Caco-2 (cell line): Measurements from ENCODE around the gene KIAA0753. TPM values are rescaled to one million over a fixed set of nuclear protein-coding genes. Genes with fewer than 3 reads are reported as not detected.

ENCODE experiments used
- BruUV-seq: library from RNA; stranded (reverse); fragments of 400-500 nt; replicated peaks from 2 replicates; lab custom pipeline; 2021; lab: Mats Ljungman, UMichigan
- CTCF ChIA-PET: fragments of 300-600 bp; sonication (Branson Sonifier 250); formaldehyde crosslinking; loops from one replicate; lab custom pipeline; 2022; ENCODE audit warnings: antibody characterized with exemption; lab: Charles Lee
- POLR2A ChIA-PET: fragments of 300-600 bp; sonication (Branson Sonifier 250); formaldehyde crosslinking; loops from one replicate; lab custom pipeline; 2022; ENCODE audit warnings: antibody characterized with exemption; lab: Charles Lee
- DNase-seq, 2 experiments: peaks; one replicate each; pipeline versions ENCODE4 v3.0.0 to v3.0.0-alpha.2; 2020 to 2022
- H3K27me3 ChIP-seq: replicated peaks from 2 replicates; pipeline ENCODE4 v1.6.0; 2011; ENCODE audit warnings: low read length; ENCODE audit not compliant: control insufficient read depth, insufficient read depth
- H3K36me3 ChIP-seq: 2 replicates; pipeline ENCODE4 v1.5.1; 2011; ENCODE audit warnings: low read length; ENCODE audit not compliant: control insufficient read depth, insufficient read depth
- H3K4me1 ChIP-seq: fragments of 250-450 bp; sonication (Bioruptor Pico); 2 replicates; pipeline ENCODE4 v1.5.1; 2020; ENCODE audit warnings: mild to moderate bottlenecking
- H3K4me3 ChIP-seq: 2 replicates; pipeline ENCODE4 v1.5.1; 2011; ENCODE audit warnings: low read depth, mild to moderate bottlenecking, control low read depth, low read length
- H3K9me3 ChIP-seq: fragments of 250-450 bp; sonication (Bioruptor Pico); 2 replicates; pipeline ENCODE4 v1.5.1; 2020; ENCODE audit warnings: mild to moderate bottlenecking, moderate library complexity
- H3K27ac Mint-ChIP-seq: one replicate; pipeline ENCODE4 v1.8.0; 2022; ENCODE audit warnings: mixed read lengths; ENCODE audit not compliant: unreplicated experiment
- H3K27me3 Mint-ChIP-seq: one replicate; pipeline ENCODE4 v1.8.0; 2022; ENCODE audit warnings: mixed read lengths; ENCODE audit not compliant: insufficient read depth, unreplicated experiment
- H3K36me3 Mint-ChIP-seq: one replicate; pipeline ENCODE4 v1.8.0; 2022; ENCODE audit warnings: mild to moderate bottlenecking, mixed read lengths; ENCODE audit not compliant: insufficient read depth, unreplicated experiment
- H3K4me1 Mint-ChIP-seq: one replicate; pipeline ENCODE4 v1.8.0; 2022; ENCODE audit warnings: low read depth, mixed read lengths; ENCODE audit not compliant: unreplicated experiment
- H3K4me3 Mint-ChIP-seq: one replicate; pipeline ENCODE4 v1.8.0; 2022; ENCODE audit warnings: mild to moderate bottlenecking, moderate library complexity, mixed read lengths; ENCODE audit not compliant: unreplicated experiment
- H3K9me3 Mint-ChIP-seq: one replicate; pipeline ENCODE4 v1.8.0; 2022; ENCODE audit warnings: mixed read lengths; ENCODE audit not compliant: unreplicated experiment
- CTCF ChIP-seq, 2 experiments: fragments of 200-600 bp in 1 of 2; IDR thresholded peaks; 1 replicate in 1 of 2; 2 replicates in 1 of 2; pipeline versions ENCODE4 v1.5.1 to v1.8.0; 2011 to 2022; ENCODE audit warnings: antibody characterized with exemption in 1 of 2, control low read depth in 1 of 2, inconsistent platforms in 1 of 2, low read depth in 1 of 2, low read length in 1 of 2, mild to moderate bottlenecking in 1 of 2, moderate library complexity in 1 of 2; ENCODE audit not compliant: insufficient read depth in 1 of 2, severe bottlenecking in 1 of 2, unreplicated experiment in 1 of 2
- intact Hi-C: fragments of 100-400 bp; cut with micrococcal nuclease; formaldehyde crosslinking; loops from one replicate; pipeline ENCODE4 v1.10.0; 2022; ENCODE audit not compliant: unreplicated experiment
- total RNA-seq: library from RNA; stranded (reverse); gene quantifications from 2 replicates; pipeline ENCODE4 v1.2.3, GENCODE V29; 2022

Gene KIAA0753
- total RNA-seq, 1 experiment from 2014 or later: 7.7 TPM

DNA sequence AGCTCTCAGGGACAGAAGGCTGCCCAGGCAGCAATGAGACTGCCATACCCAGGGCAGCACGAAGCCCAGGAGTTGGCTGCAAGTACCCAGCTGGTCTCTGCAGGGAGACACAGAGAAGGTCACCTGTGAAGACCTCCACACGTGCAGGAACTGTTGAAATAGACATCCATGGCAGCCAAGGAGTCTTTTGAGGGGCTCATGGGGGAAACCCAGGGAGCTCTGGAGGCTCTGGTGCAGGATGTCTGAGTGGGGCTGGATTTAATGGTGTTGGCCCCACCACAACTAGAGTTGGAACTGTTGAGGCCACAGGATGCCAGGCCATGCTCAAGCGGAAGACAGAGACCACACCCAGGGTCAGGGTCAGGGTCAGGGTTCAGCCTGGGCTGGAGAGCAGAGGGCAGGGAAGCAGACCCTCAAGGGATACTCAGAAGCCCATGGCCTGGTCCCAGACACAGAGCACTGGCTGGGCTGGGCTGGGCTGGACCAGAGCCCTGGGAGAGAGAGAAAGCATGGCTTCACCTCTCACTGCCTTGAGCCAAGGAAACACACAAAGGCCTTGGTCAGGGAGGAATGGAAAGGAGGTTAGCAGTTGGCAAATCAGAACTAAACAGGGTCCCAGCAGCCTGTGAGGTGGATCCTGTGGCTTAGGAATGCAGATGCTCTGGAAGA is 105.5 kb downstream of the KIAA0753 start:
- no peaks in the 10 kb centered on the region for H3K4me1 Mint-ChIP-seq
- no peaks in the 10 kb centered on the region for H3K36me3 Mint-ChIP-seq
- CTCF ChIA-PET: no interaction called here
- Histone ChIP-seq H3K36me3 (no peaks in the 10 kb centered on the region), H3K4me1 (no peaks in the 10 kb centered on the region), H3K9me3 (no peaks in the 10 kb centered on the region), H3K27me3 (no peaks in the 10 kb centered on the region), H3K4me3 (no peak overlapping the region)
- no peak for TF ChIP-seq CTCF (IDR thresholded peaks at IDR 0.05; ENCODE audit: insufficient read depth in 1 of 2, low read depth in 1 of 2, low read length in 1 of 2, severe bottlenecking in 1 of 2, unreplicated experiment in 1 of 2)
- intact Hi-C loops: no loop called here
- H3K27me3 Mint-ChIP-seq: no peaks in the 10 kb centered on the region
- no peak overlapping the region for H3K4me3 Mint-ChIP-seq
- H3K27ac Mint-ChIP-seq: no peak overlapping the region
- no peaks in the 10 kb centered on the region for H3K9me3 Mint-ChIP-seq
- POLR2A ChIA-PET: no interaction called here
- BruUV-seq: no TSS peak
- DNase-seq: no peak

DNA sequence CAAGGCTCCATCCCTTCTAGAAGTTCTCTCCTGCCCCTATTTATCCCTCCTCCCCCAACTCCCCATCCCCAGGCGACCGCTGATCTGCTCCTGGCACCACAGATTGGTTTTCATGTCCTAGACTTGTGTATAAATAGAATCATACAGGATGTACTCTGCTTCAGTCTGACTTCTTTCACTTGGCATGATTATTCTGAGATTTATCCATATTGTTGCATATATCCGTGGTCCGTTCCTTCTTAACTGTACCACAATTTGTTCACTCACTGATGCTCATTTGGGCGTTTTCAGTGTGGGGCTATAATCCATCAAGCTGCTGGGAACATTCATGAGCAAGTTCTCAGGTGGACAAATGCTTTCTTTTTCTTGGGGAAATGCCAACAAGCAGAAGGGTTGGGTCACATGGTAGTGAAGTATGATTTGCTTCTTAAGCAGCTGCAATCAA is 108.0 kb downstream of the KIAA0753 start:
- Histone ChIP-seq H3K9me3 (no peaks in the 10 kb centered on the region), H3K4me1 (no peaks in the 10 kb centered on the region), H3K36me3 (no peaks in the 10 kb centered on the region), H3K4me3 (no peak overlapping the region), H3K27me3 (no peaks in the 10 kb centered on the region)
- no TSS peak for BruUV-seq
- H3K27me3 Mint-ChIP-seq: no peaks in the 10 kb centered on the region
- no peaks in the 10 kb centered on the region for H3K9me3 Mint-ChIP-seq
- ChIA-PET CTCF (no interaction called here), POLR2A (no interaction called here)
- H3K27ac Mint-ChIP-seq: no peak overlapping the region
- H3K36me3 Mint-ChIP-seq: no peaks in the 10 kb centered on the region
- no peak for TF ChIP-seq CTCF (IDR thresholded peaks at IDR 0.05; ENCODE audit: insufficient read depth in 1 of 2, low read depth in 1 of 2, low read length in 1 of 2, severe bottlenecking in 1 of 2, unreplicated experiment in 1 of 2)
- DNase-seq: no peak
- H3K4me3 Mint-ChIP-seq: no peak overlapping the region
- intact Hi-C loops: no loop called here
- H3K4me1 Mint-ChIP-seq: no peaks in the 10 kb centered on the region

GRCh38 chr17:6531575-6531974 is 108.9 kb downstream of the KIAA0753 start:
- Mint-ChIP-seq H3K36me3 (no peaks in the 10 kb centered on the region), H3K27me3 (no peaks in the 10 kb centered on the region), H3K4me3 (no peak overlapping the region), H3K4me1 (no peaks in the 10 kb centered on the region), H3K27ac (no peak overlapping the region), H3K9me3 (no peaks in the 10 kb centered on the region)
- Histone ChIP-seq H3K4me3 (no peak overlapping the region), H3K4me1 (no peaks in the 10 kb centered on the region), H3K36me3 (no peaks in the 10 kb centered on the region), H3K27me3 (no peaks in the 10 kb centered on the region), H3K9me3 (no peaks in the 10 kb centered on the region)
- intact Hi-C loops: no loop called here
- DNase-seq: no peak
- POLR2A ChIA-PET: no interaction called here
- TF ChIP-seq CTCF (IDR thresholded peaks at IDR 0.05; ENCODE audit: insufficient read depth in 1 of 2, low read depth in 1 of 2, low read length in 1 of 2, severe bottlenecking in 1 of 2, unreplicated experiment in 1 of 2): no peak
- CTCF ChIA-PET: no interaction called here
- no TSS peak for BruUV-seq
